CD4-positive, alpha-beta T cell (primary cell): ENCODE measurements around the gene PML. TPM values are rescaled to one million over a fixed set of nuclear protein-coding genes. Genes with fewer than 3 reads are reported as not detected.
A peak's percentile ranks its signal among the peaks of the same experiment; 100 is the strongest.
"Not testable (repeated sequence)": the region's sequence is repeated elsewhere in the genome, so short reads cannot be mapped to it uniquely, and the experiment has no call there.

Experiments
- ATAC-seq: fragments of 200-7000 bp; cut with Tn5 transposase; one replicate; pipeline ENCODE4 v1.10.0; 2022; ENCODE audit warnings: mild to moderate bottlenecking; ENCODE audit not compliant: poor library complexity
- CTCF ChIA-PET: fragments of 350-600 bp; sonication (Branson Sonifier 250); formaldehyde crosslinking; loops from one replicate; lab custom pipeline; 2021; ENCODE audit warnings: antibody characterized with exemption, inconsistent platforms; lab: Charles Lee
- POLR2A ChIA-PET: fragments of 350-600 bp; sonication (Branson Sonifier 250); formaldehyde crosslinking; loops from one replicate; lab custom pipeline; 2021; ENCODE audit warnings: antibody characterized with exemption, inconsistent platforms; lab: Charles Lee
- DNase-seq, 14 experiments: peaks; one replicate each; pipeline ENCODE4 v3.0.0-alpha.2; 2013 to 2020; ENCODE audit warnings: mixed read lengths in 2 of 14
- H3K27ac ChIP-seq, 2 donors: one replicate each; pipeline versions ENCODE4 v1.5.1 to v1.7.0; 2013; ENCODE audit warnings: low read length in 2 of 2, low read depth in 1 of 2, mild to moderate bottlenecking in 1 of 2
- H3K27me3 ChIP-seq, 2 experiments: 1 replicate in 1 of 2; 2 replicates in 1 of 2; pipeline versions ENCODE4 v1.6.1 to v1.7.0; 2013; ENCODE audit warnings: low read length in 2 of 2, control low read depth in 1 of 2, mild to moderate bottlenecking in 1 of 2, moderate library complexity in 1 of 2; ENCODE audit not compliant: insufficient read depth in 2 of 2, control insufficient read depth in 1 of 2
- H3K36me3 ChIP-seq: one replicate; pipeline ENCODE4 v1.6.1; 2013; ENCODE audit warnings: low read length, control low read depth; ENCODE audit not compliant: insufficient read depth
- H3K4me1 ChIP-seq: one replicate; pipeline ENCODE4 v1.6.1; 2013; ENCODE audit warnings: low read length, control low read depth; ENCODE audit not compliant: insufficient read depth
- H3K4me3 ChIP-seq: one replicate; pipeline ENCODE4 v1.5.1; 2013; ENCODE audit warnings: mild to moderate bottlenecking, low read length, moderate library complexity
- H3K9me3 ChIP-seq, 2 experiments: 1 replicate in 1 of 2; 2 replicates in 1 of 2; pipeline versions ENCODE4 v1.6.1 to v1.7.0; 2013; ENCODE audit warnings: low read length in 2 of 2, mild to moderate bottlenecking in 2 of 2, control low read depth in 1 of 2, moderate library complexity in 1 of 2; ENCODE audit not compliant: control insufficient read depth in 1 of 2, insufficient read depth in 1 of 2
- H3K27ac Mint-ChIP-seq: one replicate; pipeline ENCODE4 v1.8.0; 2020; ENCODE audit warnings: mixed read lengths
- H3K27me3 Mint-ChIP-seq: one replicate; pipeline ENCODE4 v1.8.0; 2021; ENCODE audit warnings: mixed read lengths
- H3K36me3 Mint-ChIP-seq: one replicate; pipeline ENCODE4 v1.8.0; 2021; ENCODE audit warnings: low read depth, mixed read lengths
- H3K4me1 Mint-ChIP-seq: one replicate; pipeline ENCODE4 v1.8.0; 2021; ENCODE audit warnings: low read depth, mixed read lengths
- H3K4me3 Mint-ChIP-seq: one replicate; pipeline ENCODE4 v1.8.0; 2020; ENCODE audit warnings: mild to moderate bottlenecking, mixed read lengths
- H3K9me3 Mint-ChIP-seq: one replicate; pipeline ENCODE4 v1.8.0; 2020; ENCODE audit warnings: mixed read lengths
- CTCF ChIP-seq: fragments of 200-600 bp; IDR thresholded peaks from one replicate; pipeline ENCODE4 v1.8.0; 2022; ENCODE audit warnings: antibody characterized with exemption, mild to moderate bottlenecking
- intact Hi-C, 2 experiments: fragments of 100-400 bp; cut with DNase I in 1 of 2; cut with micrococcal nuclease in 1 of 2; formaldehyde crosslinking; loops; one replicate each; pipeline versions ENCODE4 v1.15.1 to v1.9.0; 2023 to 2025; cut with DNase I, micrococcal nuclease
- total RNA-seq, 174 experiments: library from RNA in 2 of 174; stranded (reverse) in 2 of 174; gene quantifications; one replicate each; pipeline ENCODE4 v1.2.3 and lab custom pipeline; 2021 to 2026

Gene PML
- total RNA-seq, 2 experiments from 2014 or later: 39.2 to 42.9 TPM

GRCh38 chr15:73957785-73958184, 36.7 kb upstream of the PML start:
- Mint-ChIP-seq H3K27ac (peak overlapping the region; percentile 83), H3K36me3 (no peaks in the 10 kb centered on the region), H3K27me3 (no peaks in the 10 kb centered on the region), H3K4me3 (peak overlapping the region; percentile 48), H3K4me1 (peaks cover 33% of the 10 kb centered on the region), H3K9me3 (no peaks in the 10 kb centered on the region)
- POLR2A ChIA-PET: no interaction called here
- Histone ChIP-seq H3K4me1 (peaks cover 27% of the 10 kb centered on the region), H3K27me3 (no peaks in the 10 kb centered on the region), H3K4me3 (no peak overlapping the region), H3K36me3 (no peaks in the 10 kb centered on the region), H3K9me3 (no peaks in the 10 kb centered on the region), H3K27ac (no peak overlapping the region)
- ATAC-seq: no peak
- CTCF ChIA-PET: interaction anchor here (1.6 to 1.7 kb wide), 2 partner anchors 15 to 30 kb away, joined by 4 to 6 read pairs; no protein-coding TSS in a partner anchor
- no peak for DNase-seq
- intact Hi-C loops: loop anchor here in 1 of 2 experiments (10.0 kb wide), 1 partner anchor 177 kb away; the partner anchor contains the start of gene ISLR2
- no peak for TF ChIP-seq CTCF

DNA sequence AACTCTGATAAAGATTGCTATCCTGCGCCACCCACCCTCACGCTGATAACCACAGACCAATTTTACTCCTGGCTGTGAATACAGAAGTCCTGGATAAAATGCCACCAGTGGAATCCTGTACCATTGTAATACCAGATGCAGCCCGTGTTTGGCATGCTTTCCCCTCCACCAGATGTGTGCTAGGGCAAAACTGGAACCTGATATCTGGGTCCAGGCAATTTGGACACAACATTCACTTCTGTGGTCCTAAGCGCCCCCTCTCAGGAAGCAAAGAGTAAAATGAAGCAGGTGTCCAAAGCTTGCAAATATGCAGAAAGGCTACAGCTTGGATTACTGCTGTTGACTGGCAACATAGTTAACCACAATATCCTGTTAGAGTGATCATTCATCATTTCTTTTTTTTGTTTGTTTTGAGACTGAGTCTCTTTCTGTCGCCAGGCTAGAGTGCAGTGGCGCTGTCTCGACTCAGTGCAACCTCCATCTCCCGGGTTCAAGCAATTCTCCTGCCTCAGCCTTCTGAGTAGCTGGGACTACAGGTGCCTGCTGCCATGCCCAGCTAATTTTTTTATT, 35.4 kb upstream of the PML start:
- H3K9me3 Mint-ChIP-seq: no peaks in the 10 kb centered on the region
- peak overlapping the region in 1 of 2 donors; percentile 43 for H3K27ac ChIP-seq

DNA sequence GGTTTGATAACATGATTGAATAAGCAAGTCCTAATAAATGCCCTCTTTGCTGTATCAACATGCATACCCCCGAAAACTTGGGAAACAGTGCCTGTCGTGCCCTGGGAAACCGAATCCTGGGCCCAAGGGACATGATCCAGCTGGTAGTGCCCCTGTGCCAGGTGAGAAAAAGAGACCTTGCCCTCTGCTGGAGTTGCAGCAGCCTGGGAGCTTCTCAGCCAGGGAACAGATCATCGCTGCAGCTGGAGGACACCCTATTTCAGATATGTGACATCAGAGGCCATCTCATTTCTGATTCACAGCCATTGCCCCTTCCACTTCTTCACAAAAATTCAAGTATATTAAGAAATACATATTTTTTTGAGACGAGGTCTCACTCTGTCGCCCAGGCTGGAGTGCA, 34.7 kb upstream of the PML start:
- CTCF ChIA-PET: interaction anchor here (1.0 to 1.9 kb wide), 3 partner anchors 9 to 32 kb away, joined by 4 to 12 read pairs (median 12); no protein-coding TSS in a partner anchor
- Histone ChIP-seq H3K4me1 (peaks cover 34% of the 10 kb centered on the region), H3K36me3 (no peaks in the 10 kb centered on the region), H3K9me3 (no peaks in the 10 kb centered on the region), H3K4me3 (no peak overlapping the region), H3K27me3 (no peaks in the 10 kb centered on the region), H3K27ac (no peak overlapping the region)
- TF ChIP-seq CTCF: no peak
- Mint-ChIP-seq H3K27me3 (no peaks in the 10 kb centered on the region), H3K36me3 (no peaks in the 10 kb centered on the region), H3K4me3 (peak overlapping the region; percentile 74), H3K4me1 (peaks cover 41% of the 10 kb centered on the region), H3K9me3 (no peaks in the 10 kb centered on the region), H3K27ac (peak overlapping the region; percentile 83)
- intact Hi-C loops: loop anchor here in 1 of 2 experiments (5.0 to 10.0 kb wide), 2 partner anchors 88 to 175 kb away; partner anchors contain the start of genes ISLR2 and TBC1D21
- POLR2A ChIA-PET: interaction anchor here (0.8 to 1.6 kb wide), 2 partner anchors 9 to 32 kb away, joined by 3 to 8 read pairs; no protein-coding TSS in a partner anchor
- no peak for ATAC-seq
- peak in 1 of 14 experiments; percentile 23 for DNase-seq

More for the DNA sequence above, 35.4 kb upstream of the PML start:
- Mint-ChIP-seq H3K4me3 (peak overlapping the region; percentile 74), H3K4me1 (peaks cover 37% of the 10 kb centered on the region), H3K36me3 (no peaks in the 10 kb centered on the region), H3K27me3 (no peaks in the 10 kb centered on the region), H3K27ac (peak overlapping the region; percentile 83)
- ATAC-seq: peak; percentile 99
- DNase-seq: peak in 12 of 14 experiments; percentile 20 to 72 (median 42)
- Histone ChIP-seq H3K27me3 (no peaks in the 10 kb centered on the region), H3K4me1 (peaks cover 27% of the 10 kb centered on the region), H3K9me3 (no peaks in the 10 kb centered on the region), H3K36me3 (no peaks in the 10 kb centered on the region), H3K4me3 (peak overlapping the region; percentile 10)
- intact Hi-C loops: loop anchor here in 1 of 2 experiments (10.0 kb wide), 1 partner anchor 176 kb away; the partner anchor contains the start of gene ISLR2
- POLR2A ChIA-PET: interaction anchor here (0.5 to 1.6 kb wide), 4 partner anchors 31 to 72 kb away, joined by 3 to 8 read pairs (median 6); partner anchors contain the start of gene PML
- CTCF ChIA-PET: interaction anchor here (0.6 to 1.9 kb wide), 9 partner anchors 8 to 1377 kb away, joined by 3 to 12 read pairs (median 3); partner anchors contain the start of gene PML
- TF ChIP-seq CTCF: peak; percentile 38

DNA sequence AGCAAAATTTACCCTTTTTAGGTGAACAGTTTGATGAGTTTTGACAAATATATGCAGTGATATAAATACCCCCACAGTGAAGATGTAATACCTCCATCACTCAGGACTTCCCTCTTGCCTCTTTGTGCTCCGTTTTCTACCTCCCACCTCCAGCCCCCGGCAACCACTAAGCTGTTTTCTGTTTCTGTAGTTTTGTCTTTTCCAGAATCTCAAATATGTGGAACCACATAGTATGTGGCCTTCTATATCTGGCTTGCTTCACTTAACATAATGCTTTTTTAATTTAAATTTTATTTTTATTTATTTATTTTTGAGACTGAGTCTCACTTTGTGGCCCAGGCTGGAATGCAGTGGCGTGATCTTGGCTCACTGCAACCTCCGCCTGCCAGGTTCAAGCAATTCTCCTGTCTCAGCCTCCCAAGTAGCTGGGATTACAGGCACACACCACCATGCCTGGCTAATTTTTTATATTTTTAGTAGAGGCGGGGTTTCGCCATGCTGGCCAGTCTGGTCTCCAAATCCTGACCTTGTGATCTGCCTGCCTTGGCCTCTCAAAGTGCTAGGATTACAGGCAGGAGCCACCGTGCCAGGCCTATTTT, 33.9 kb upstream of the PML start:
- ChIA-PET CTCF (interaction anchor here (1.0 to 1.9 kb wide), 1 partner anchor 9 kb away, joined by 6 to 12 read pairs; no protein-coding TSS in a partner anchor), POLR2A (interaction anchor here (0.8 kb wide), 1 partner anchor 9 kb away, joined by 3 read pairs; no protein-coding TSS in a partner anchor)
- H3K27me3 Mint-ChIP-seq, H3K27ac ChIP-seq, H3K27me3 ChIP-seq, H3K9me3 ChIP-seq, H3K36me3 Mint-ChIP-seq, H3K4me3 ChIP-seq, ATAC-seq, H3K36me3 ChIP-seq, H3K4me3 Mint-ChIP-seq, H3K9me3 Mint-ChIP-seq: not testable (repeated sequence)
- peak in 1 of 14 experiments; percentile 15 for DNase-seq
- H3K4me1 ChIP-seq: peaks cover 41% of the 10 kb centered on the region
- intact Hi-C loops: loop anchor here in 1 of 2 experiments (5.0 kb wide), 1 partner anchor 88 kb away; the partner anchor contains the start of gene TBC1D21
- Mint-ChIP-seq H3K27ac (peak overlapping the region; percentile 47), H3K4me1 (peaks cover 49% of the 10 kb centered on the region)
